ENCODE measurements around the gene MRTFA. TPM values are rescaled to one million over a fixed set of nuclear protein-coding genes. Genes with fewer than 3 reads are reported as not detected.
"Not testable (repeated sequence)": the region's sequence is repeated elsewhere in the genome, so short reads cannot be mapped to it uniquely, and the experiment has no call there.

The MRTFA gene
- total RNA-seq, 1 donor: 44.9 TPM

DNA sequence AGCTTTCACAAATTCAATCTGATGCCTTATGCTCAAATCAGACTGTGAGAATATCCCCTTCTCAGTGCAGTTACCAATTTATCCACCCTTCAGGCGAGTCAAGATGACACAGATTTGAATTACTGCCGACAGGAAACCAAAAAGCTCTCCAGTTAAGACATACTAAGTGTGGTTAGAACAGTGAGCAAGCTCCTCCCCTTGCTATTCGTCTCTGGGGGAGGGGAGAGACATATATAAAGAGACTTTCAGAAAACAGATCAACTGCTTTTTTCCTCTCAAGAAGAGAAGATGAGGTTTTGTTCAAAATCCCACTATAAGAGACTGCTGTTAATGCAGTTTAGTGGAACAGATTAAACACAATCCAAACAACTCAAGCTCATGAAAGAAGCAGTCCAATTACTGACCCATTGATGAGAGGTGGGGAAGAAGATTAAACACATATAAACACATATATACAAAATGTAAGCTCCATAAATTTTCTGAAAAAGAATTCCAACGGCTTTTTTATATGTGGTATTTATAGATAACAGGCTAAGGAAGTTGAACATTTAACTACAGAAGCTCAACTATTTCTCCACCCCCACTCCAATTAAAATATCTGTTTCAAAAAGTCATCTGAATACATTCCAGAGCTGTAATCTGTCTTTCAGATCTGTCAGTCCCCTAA is 102.7 kb downstream of the MRTFA start:
- peak overlapping the region; percentile 63 for H3K4me3 ChIP-seq (ENCODE audit: low read depth, low read length)
- TF ChIP-seq, protein P1, sequence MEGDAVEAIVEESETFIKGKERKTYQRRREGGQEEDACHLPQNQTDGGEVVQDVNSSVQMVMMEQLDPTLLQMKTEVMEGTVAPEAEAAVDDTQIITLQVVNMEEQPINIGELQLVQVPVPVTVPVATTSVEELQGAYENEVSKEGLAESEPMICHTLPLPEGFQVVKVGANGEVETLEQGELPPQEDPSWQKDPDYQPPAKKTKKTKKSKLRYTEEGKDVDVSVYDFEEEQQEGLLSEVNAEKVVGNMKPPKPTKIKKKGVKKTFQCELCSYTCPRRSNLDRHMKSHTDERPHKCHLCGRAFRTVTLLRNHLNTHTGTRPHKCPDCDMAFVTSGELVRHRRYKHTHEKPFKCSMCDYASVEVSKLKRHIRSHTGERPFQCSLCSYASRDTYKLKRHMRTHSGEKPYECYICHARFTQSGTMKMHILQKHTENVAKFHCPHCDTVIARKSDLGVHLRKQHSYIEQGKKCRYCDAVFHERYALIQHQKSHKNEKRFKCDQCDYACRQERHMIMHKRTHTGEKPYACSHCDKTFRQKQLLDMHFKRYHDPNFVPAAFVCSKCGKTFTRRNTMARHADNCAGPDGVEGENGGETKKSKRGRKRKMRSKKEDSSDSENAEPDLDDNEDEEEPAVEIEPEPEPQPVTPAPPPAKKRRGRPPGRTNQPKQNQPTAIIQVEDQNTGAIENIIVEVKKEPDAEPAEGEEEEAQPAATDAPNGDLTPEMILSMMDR (IDR thresholded peaks at IDR 0.05; ENCODE audit: insufficient read depth, low read depth, low read length): no peak
- DNase-seq (ENCODE audit: low read depth): peak; percentile 91

DNA sequence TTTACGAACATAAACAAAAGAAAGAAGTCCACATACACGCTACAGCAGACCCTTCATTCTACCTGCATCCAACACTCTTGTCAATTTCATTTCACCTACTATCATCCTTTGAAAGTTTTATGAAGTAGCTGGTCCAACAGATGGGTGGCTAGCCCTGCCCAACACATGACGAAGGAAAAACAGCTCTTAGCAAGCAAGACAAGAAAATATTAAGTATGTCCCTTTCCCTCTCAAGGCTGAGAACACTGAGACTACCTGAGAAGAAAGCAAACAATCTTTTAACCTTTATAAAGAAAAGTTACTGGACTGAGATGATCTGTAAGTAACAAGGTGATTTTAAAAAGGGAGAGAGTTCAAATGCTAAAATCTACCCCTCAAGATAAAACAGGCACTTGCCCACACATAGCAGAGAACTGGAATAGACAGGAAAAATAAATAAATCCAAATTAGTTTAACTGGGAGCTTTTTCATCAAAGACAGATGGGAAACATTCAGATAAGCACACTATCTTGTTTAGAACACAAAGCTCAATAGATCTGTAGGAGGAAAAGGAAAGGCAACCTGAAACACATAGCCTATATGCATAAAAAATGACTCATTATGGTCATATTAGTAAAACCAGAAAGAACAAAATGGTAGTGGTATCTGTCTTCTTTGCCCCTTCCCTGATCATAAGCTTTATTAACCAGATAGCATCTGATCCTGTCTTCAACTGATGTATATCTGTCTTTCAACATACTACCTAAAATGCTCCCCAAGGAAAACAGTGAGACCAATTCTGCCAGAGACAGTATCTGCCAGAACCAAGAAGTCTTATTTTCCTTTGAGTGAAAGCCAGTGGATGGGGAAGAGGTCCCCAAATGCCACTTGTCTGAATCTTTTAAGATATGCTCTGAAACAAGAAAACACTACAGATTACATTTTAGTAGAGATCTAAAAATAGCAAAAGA is 104.3 kb downstream of the MRTFA start:
- peak overlapping the region; percentile 63 for H3K4me3 ChIP-seq (ENCODE audit: low read depth, low read length)
- TF ChIP-seq, protein P1 (IDR thresholded peaks at IDR 0.05; ENCODE audit: insufficient read depth, low read depth, low read length): no peak
- no peak for DNase-seq (ENCODE audit: low read depth)

DNA sequence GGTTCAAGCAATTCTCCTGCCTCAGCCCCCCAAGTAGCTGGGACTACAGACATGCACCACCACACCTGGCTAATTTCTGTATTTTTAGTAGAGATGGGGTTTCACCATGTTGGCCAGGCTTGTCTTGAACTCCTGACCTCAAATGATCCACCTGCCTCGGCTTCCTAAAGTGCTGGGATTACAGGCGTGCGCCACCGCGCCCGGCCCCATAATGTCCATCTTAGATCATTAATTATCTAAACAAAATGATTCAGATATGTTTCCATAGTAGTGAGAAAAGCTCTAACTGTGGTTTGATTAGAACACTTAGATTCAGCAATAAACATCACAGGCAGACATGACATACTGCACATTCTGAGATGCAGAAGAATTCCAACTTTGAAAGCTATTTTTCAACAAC is 106.1 kb downstream of the MRTFA start:
- DNase-seq (ENCODE audit: low read depth); H3K4me3 ChIP-seq (ENCODE audit: low read depth, low read length): not testable (repeated sequence)

DNA sequence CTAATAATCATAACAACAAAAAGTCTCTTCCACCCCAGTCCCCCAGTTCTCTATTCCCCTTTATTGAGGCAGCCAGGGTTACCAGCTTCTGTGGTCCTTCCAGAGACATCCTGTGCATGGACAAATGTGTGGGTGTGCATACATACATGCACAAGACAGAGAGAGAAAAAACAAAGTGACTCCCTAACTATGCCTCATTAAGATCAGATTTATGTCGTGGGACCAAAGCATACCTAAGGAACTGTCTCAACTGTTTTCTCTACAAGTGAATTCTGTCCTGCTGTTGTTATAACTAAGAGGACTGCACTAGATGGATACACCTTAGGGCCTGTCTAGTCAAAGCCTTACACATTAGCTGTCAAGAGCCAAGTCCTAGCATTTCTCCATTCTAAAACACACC is 106.7 kb downstream of the MRTFA start:
- TF ChIP-seq, protein P1 (IDR thresholded peaks at IDR 0.05; ENCODE audit: insufficient read depth, low read depth, low read length): no peak
- DNase-seq (ENCODE audit: low read depth): no peak
- H3K4me3 ChIP-seq (ENCODE audit: low read depth, low read length): no peak overlapping the region

DNA sequence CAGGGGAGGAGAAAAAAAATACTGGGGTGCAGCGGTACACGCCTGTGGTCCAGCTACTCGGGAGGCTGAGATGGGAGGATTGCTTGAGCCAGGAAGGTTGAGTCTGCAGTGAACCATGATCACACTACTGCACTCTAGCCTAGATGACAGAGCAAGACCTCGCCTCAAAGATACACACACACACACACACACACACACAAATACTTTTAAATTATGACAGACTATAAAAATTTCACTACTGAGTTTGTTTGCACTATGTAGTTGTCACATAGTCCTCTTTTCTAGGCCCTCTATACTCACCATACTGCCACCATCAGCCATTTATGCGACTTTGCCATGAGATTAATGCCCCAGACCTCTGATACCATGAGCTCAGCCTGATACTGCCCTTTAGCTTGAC is 109.6 kb downstream of the MRTFA start:
- DNase-seq (ENCODE audit: low read depth): no peak
- no peak overlapping the region for H3K4me3 ChIP-seq (ENCODE audit: low read depth, low read length)
- TF ChIP-seq, protein P1 (IDR thresholded peaks at IDR 0.05; ENCODE audit: insufficient read depth, low read depth, low read length): no peak

DNA sequence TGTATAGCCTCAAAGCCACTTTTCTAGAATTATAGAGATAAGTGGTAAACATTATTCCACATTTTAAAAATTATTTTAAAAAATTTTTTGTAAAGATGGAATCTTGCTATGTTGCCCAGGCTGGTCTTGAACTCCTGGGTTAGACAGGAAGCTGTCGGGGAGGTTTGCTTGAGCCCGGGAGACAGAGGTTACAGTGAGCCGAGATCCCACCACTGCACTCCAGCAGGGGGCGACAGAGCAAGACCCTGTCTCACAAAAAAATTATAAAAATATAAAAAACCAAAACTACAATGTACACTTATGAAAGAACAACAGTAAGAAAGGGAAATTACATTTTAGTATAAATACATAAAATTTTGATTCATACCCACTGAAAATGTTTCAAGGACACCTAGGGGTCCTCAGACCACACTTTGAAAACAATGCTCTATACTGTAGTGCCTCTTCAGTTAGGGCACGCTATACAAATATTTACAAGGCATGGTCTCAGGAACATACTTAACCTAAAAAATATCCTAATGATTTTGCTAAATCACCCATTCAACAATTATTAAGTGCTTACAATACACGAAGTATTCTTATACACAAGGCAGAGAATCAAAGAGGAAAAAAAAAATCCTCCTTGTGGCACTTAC is 111.2 kb downstream of the MRTFA start:
- TF ChIP-seq, protein P1 (IDR thresholded peaks at IDR 0.05; ENCODE audit: insufficient read depth, low read depth, low read length): peak; percentile 81
- DNase-seq (ENCODE audit: low read depth): peak; percentile 67
- no peak overlapping the region for H3K4me3 ChIP-seq (ENCODE audit: low read depth, low read length)

Measured in fibroblast of villous mesenchyme (primary cell).